ENCODE measurements around the gene FSTL5. TPM values are rescaled to one million over a fixed set of nuclear protein-coding genes. Genes with fewer than 3 reads are reported as not detected.

FSTL5 gene
- total RNA-seq, 1 experiment from 2014 or later = not detected

- Histone ChIP-seq H3K36me3 (ENCODE audit: control insufficient read depth in 1 of 2, insufficient read depth in 2 of 2, low read length in 2 of 2) (no peaks in the 10 kb centered on the region), H3K9me3 (ENCODE audit: control insufficient read depth in 1 of 2, insufficient read depth in 1 of 2, low read depth in 1 of 2, low read length in 2 of 2) (no peaks in the 10 kb centered on the region), H3K27me3 (ENCODE audit: insufficient read depth, low read length) (no peaks in the 10 kb centered on the region), H3K4me1 (ENCODE audit: control insufficient read depth in 1 of 2, insufficient read depth in 2 of 2, low read length in 2 of 2) (no peaks in the 10 kb centered on the region), H2AFZ (ENCODE audit: low read depth, low read length, poor library complexity, severe bottlenecking) (no peak overlapping the region), H3K27ac (ENCODE audit: low read depth, low read length) (no peak overlapping the region), H3K4me2 (ENCODE audit: low read length) (no peak overlapping the region), H4K20me1 (ENCODE audit: insufficient read depth) (no peaks in the 10 kb centered on the region), H3K4me3 (replicated peaks in 1 of 2; ENCODE audit: low read depth in 1 of 2, low read length in 2 of 2) (no peak overlapping the region), H3K9me2 (ENCODE audit: insufficient read depth) (no peaks in the 10 kb centered on the region), H3K9ac (ENCODE audit: low read length) (no peak overlapping the region), H3K79me2 (ENCODE audit: insufficient read depth, low read length) (no peaks in the 10 kb centered on the region)
- ATAC-seq = no peak
- ChIA-PET CTCF (no interaction called here), POLR2A (no interaction called here), RAD21 (ENCODE audit: low non-redundant PET in 1 of 2, low total read pairs in 2 of 2, uncharacterized antibody in 2 of 2, unreplicated experiment in 2 of 2) (no interaction called here)
- no peak for DNase-seq (ENCODE audit: low read depth, low spot score)
- BruUV-seq (replicated peaks) = no TSS peak
- TF ChIP-seq, protein P1, sequence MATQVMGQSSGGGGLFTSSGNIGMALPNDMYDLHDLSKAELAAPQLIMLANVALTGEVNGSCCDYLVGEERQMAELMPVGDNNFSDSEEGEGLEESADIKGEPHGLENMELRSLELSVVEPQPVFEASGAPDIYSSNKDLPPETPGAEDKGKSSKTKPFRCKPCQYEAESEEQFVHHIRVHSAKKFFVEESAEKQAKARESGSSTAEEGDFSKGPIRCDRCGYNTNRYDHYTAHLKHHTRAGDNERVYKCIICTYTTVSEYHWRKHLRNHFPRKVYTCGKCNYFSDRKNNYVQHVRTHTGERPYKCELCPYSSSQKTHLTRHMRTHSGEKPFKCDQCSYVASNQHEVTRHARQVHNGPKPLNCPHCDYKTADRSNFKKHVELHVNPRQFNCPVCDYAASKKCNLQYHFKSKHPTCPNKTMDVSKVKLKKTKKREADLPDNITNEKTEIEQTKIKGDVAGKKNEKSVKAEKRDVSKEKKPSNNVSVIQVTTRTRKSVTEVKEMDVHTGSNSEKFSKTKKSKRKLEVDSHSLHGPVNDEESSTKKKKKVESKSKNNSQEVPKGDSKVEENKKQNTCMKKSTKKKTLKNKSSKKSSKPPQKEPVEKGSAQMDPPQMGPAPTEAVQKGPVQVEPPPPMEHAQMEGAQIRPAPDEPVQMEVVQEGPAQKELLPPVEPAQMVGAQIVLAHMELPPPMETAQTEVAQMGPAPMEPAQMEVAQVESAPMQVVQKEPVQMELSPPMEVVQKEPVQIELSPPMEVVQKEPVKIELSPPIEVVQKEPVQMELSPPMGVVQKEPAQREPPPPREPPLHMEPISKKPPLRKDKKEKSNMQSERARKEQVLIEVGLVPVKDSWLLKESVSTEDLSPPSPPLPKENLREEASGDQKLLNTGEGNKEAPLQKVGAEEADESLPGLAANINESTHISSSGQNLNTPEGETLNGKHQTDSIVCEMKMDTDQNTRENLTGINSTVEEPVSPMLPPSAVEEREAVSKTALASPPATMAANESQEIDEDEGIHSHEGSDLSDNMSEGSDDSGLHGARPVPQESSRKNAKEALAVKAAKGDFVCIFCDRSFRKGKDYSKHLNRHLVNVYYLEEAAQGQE (IDR thresholded peaks at IDR 0.05; ENCODE audit: low read depth) = no peak
- no peak for TF ChIP-seq MAX (IDR thresholded peaks at IDR 0.05)
- no peak for TF ChIP-seq CBX3 (IDR thresholded peaks at IDR 0.05; ENCODE audit: low read depth)
- TF ChIP-seq ZFX (IDR thresholded peaks at IDR 0.05) = no peak
- no peak for TF ChIP-seq EZH2 (IDR thresholded peaks at IDR 0.05)
- intact Hi-C loops (cut with micrococcal nuclease) = no loop called here
Observed at GRCh38 chr4:161991811-161992210, 172.0 kb downstream of the FSTL5 start.

- H3K36me3 ChIP-seq (ENCODE audit: control insufficient read depth in 1 of 2, insufficient read depth in 2 of 2, low read length in 2 of 2) = no peaks in the 10 kb centered on the region
- no peak for DNase-seq (ENCODE audit: low read depth, low spot score)
- no peak overlapping the region for H3K9ac ChIP-seq (ENCODE audit: low read length)
- H4K20me1 ChIP-seq (ENCODE audit: insufficient read depth) = no peaks in the 10 kb centered on the region
- H3K27ac ChIP-seq (ENCODE audit: low read depth, low read length) = no peak overlapping the region
- H3K9me2 ChIP-seq (ENCODE audit: insufficient read depth) = no peaks in the 10 kb centered on the region
- CTCF ChIA-PET = no interaction called here
- intact Hi-C loops (cut with micrococcal nuclease) = no loop called here
- H3K4me3 ChIP-seq (replicated peaks in 1 of 2; ENCODE audit: low read depth in 1 of 2, low read length in 2 of 2) = no peak overlapping the region
- H3K9me3 ChIP-seq (ENCODE audit: control insufficient read depth in 1 of 2, insufficient read depth in 1 of 2, low read depth in 1 of 2, low read length in 2 of 2) = no peaks in the 10 kb centered on the region
- H3K4me2 ChIP-seq (ENCODE audit: low read length) = no peak overlapping the region
- RAD21 ChIA-PET (ENCODE audit: low non-redundant PET in 1 of 2, low total read pairs in 2 of 2, uncharacterized antibody in 2 of 2, unreplicated experiment in 2 of 2) = no interaction called here
- POLR2A ChIA-PET = no interaction called here
- H3K79me2 ChIP-seq (ENCODE audit: insufficient read depth, low read length) = no peaks in the 10 kb centered on the region
- H3K4me1 ChIP-seq (ENCODE audit: control insufficient read depth in 1 of 2, insufficient read depth in 2 of 2, low read length in 2 of 2) = no peaks in the 10 kb centered on the region
- ATAC-seq = no peak
- H3K27me3 ChIP-seq (ENCODE audit: insufficient read depth, low read length) = no peaks in the 10 kb centered on the region
- H2AFZ ChIP-seq (ENCODE audit: low read depth, low read length, poor library complexity, severe bottlenecking) = no peak overlapping the region
- BruUV-seq (replicated peaks) = no TSS peak
- no peak for TF ChIP-seq SIN3A (IDR thresholded peaks at IDR 0.05; ENCODE audit: low read depth)
- no peak for TF ChIP-seq CBX3 (IDR thresholded peaks at IDR 0.05; ENCODE audit: low read depth)
- no peak for TF ChIP-seq ZBTB33 (IDR thresholded peaks at IDR 0.05; ENCODE audit: extremely low read depth, insufficient replicate concordance, low read length)
- no peak for TF ChIP-seq POLR2AphosphoS5 (IDR thresholded peaks at IDR 0.05; ENCODE audit: low read depth, low read length)
- no peak for TF ChIP-seq ZNF274 (IDR thresholded peaks at IDR 0.05; ENCODE audit: low read depth, low read length)
- no peak for TF ChIP-seq FOSL1 (IDR thresholded peaks at IDR 0.05; ENCODE audit: low read depth)
- no peak for TF ChIP-seq ZFX (IDR thresholded peaks at IDR 0.05)
- TF ChIP-seq, protein P2, sequence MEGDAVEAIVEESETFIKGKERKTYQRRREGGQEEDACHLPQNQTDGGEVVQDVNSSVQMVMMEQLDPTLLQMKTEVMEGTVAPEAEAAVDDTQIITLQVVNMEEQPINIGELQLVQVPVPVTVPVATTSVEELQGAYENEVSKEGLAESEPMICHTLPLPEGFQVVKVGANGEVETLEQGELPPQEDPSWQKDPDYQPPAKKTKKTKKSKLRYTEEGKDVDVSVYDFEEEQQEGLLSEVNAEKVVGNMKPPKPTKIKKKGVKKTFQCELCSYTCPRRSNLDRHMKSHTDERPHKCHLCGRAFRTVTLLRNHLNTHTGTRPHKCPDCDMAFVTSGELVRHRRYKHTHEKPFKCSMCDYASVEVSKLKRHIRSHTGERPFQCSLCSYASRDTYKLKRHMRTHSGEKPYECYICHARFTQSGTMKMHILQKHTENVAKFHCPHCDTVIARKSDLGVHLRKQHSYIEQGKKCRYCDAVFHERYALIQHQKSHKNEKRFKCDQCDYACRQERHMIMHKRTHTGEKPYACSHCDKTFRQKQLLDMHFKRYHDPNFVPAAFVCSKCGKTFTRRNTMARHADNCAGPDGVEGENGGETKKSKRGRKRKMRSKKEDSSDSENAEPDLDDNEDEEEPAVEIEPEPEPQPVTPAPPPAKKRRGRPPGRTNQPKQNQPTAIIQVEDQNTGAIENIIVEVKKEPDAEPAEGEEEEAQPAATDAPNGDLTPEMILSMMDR (IDR thresholded peaks at IDR 0.05 in 2 of 3, conservative IDR thresholded peaks at IDR 0.05 in 1 of 3; ENCODE audit: borderline replicate concordance in 1 of 3, insufficient read depth in 1 of 3, low read depth in 2 of 3, low read length in 2 of 3) = no peak
- TF ChIP-seq SP1 (IDR thresholded peaks at IDR 0.05; ENCODE audit: low read depth) = no peak
- no peak for TF ChIP-seq EZH2phosphoT487 (IDR thresholded peaks at IDR 0.05; ENCODE audit: borderline replicate concordance)
- TF ChIP-seq CEBPB (IDR thresholded peaks at IDR 0.05; ENCODE audit: low read depth) = no peak
Observed at GRCh38 chr4:161990721-161991120, 173.1 kb downstream of the FSTL5 start.
